ENCODE measurements around the gene KBTBD4. TPM values are rescaled to one million over a fixed set of nuclear protein-coding genes. Genes with fewer than 3 reads are reported as not detected.

Gene KBTBD4
- total and polyA plus RNA-seq, 4 donors, result 5.6 to 12.0 (median 8.6) TPM

DNA sequence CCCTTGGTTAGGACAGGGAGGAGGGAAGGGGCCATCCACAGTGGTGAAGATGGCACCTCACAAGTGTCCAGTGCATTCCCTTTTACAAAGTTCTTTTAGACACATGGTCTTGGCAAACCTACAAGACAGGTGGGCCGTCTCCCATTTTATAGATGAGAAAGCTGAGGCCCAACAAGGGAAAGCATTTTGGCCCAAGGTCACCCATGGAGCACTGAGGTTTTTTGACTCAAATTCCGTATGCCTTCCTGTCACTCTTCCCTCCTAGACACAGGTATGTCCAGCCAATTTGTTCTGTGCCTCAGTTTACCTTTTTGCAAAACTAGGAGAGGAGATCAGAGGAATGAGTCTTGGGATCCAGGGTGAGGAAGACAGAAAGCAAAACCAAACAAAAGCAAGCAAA, 14.2 kb upstream of the KBTBD4 start:
- no peak for DNase-seq (ENCODE audit: low spot score)
- peaks cover 0 to 7% (median 1%) of the 10 kb centered on the region in 4 donors for H3K9me3 ChIP-seq (ENCODE audit: control insufficient read depth in 4 of 4, low read length in 3 of 4)
- H3K27ac ChIP-seq (ENCODE audit: low read depth in 1 of 2, low read length in 2 of 2), result no peak overlapping the region
- H3K4me3 ChIP-seq (ENCODE audit: low read depth in 1 of 3, low read length in 3 of 3), result no peak overlapping the region
- no peak overlapping the region for H3K9ac ChIP-seq (ENCODE audit: low read depth in 1 of 2, low read length in 2 of 2)
- H3K36me3 ChIP-seq (ENCODE audit: control insufficient read depth in 4 of 4, insufficient read depth in 3 of 4, low read depth in 1 of 4, low read length in 3 of 4), result no peaks in the 10 kb centered on the region
- 89% methylated on average over 2 of the region's 2 CpGs for WGBS
- TF ChIP-seq, protein P1, sequence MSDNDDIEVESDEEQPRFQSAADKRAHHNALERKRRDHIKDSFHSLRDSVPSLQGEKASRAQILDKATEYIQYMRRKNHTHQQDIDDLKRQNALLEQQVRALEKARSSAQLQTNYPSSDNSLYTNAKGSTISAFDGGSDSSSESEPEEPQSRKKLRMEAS (IDR thresholded peaks at IDR 0.05), result no peak
- TF ChIP-seq SP1 (IDR thresholded peaks at IDR 0.05) (no peak), RAD21 (IDR thresholded peaks at IDR 0.05) (no peak), RXRA (IDR thresholded peaks at IDR 0.05) (no peak), YY1 (IDR thresholded peaks at IDR 0.05) (no peak), NR2F2 (IDR thresholded peaks at IDR 0.05) (no peak), HNF4G (IDR thresholded peaks at IDR 0.05) (no peak), EGR1 (IDR thresholded peaks at IDR 0.05; ENCODE audit: low read depth in 2 of 2) (no peak), GABPA (IDR thresholded peaks at IDR 0.05 in 1 of 2, conservative IDR thresholded peaks at IDR 0.05 in 1 of 2) (no peak)
- TF ChIP-seq, protein P2, sequence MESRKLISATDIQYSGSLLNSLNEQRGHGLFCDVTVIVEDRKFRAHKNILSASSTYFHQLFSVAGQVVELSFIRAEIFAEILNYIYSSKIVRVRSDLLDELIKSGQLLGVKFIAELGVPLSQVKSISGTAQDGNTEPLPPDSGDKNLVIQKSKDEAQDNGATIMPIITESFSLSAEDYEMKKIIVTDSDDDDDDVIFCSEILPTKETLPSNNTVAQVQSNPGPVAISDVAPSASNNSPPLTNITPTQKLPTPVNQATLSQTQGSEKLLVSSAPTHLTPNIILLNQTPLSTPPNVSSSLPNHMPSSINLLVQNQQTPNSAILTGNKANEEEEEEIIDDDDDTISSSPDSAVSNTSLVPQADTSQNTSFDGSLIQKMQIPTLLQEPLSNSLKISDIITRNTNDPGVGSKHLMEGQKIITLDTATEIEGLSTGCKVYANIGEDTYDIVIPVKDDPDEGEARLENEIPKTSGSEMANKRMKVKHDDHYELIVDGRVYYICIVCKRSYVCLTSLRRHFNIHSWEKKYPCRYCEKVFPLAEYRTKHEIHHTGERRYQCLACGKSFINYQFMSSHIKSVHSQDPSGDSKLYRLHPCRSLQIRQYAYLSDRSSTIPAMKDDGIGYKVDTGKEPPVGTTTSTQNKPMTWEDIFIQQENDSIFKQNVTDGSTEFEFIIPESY (IDR thresholded peaks at IDR 0.05), result no peak
- TF ChIP-seq, protein P3, sequence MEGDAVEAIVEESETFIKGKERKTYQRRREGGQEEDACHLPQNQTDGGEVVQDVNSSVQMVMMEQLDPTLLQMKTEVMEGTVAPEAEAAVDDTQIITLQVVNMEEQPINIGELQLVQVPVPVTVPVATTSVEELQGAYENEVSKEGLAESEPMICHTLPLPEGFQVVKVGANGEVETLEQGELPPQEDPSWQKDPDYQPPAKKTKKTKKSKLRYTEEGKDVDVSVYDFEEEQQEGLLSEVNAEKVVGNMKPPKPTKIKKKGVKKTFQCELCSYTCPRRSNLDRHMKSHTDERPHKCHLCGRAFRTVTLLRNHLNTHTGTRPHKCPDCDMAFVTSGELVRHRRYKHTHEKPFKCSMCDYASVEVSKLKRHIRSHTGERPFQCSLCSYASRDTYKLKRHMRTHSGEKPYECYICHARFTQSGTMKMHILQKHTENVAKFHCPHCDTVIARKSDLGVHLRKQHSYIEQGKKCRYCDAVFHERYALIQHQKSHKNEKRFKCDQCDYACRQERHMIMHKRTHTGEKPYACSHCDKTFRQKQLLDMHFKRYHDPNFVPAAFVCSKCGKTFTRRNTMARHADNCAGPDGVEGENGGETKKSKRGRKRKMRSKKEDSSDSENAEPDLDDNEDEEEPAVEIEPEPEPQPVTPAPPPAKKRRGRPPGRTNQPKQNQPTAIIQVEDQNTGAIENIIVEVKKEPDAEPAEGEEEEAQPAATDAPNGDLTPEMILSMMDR (IDR thresholded peaks at IDR 0.05; ENCODE audit: low read depth, low read length, missing input control), result no peak
- H3K27me3 ChIP-seq (ENCODE audit: control insufficient read depth in 4 of 4, insufficient read depth in 4 of 4, low read length in 3 of 4), result peaks cover 0 to 7% (median 2%) of the 10 kb centered on the region in 4 donors
- H3K4me1 ChIP-seq (ENCODE audit: control insufficient read depth in 4 of 4, insufficient read depth in 4 of 4, low read length in 3 of 4), result peaks cover 0 to 6% (median 2%) of the 10 kb centered on the region in 4 donors

DNA sequence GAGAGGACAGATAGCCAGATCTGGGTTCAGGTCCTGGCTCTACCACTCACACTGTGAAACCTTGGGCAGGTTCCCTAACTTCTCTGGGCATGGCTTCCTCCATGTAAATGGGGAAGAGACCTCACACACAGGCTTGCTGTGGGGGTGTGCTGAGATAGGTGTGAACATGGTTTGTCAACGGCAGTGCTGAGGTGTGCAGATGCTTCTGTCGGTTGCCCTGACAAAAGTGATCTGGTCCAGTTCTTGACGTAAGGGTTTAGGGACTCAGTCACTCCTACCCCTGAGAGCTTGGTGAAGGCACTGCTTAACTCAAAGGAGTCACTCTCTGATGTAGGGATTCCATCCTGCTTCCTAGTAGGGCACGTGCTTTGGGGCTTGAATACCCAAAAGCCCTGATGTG, 13.5 kb upstream of the KBTBD4 start:
- Histone ChIP-seq H3K36me3 (ENCODE audit: control insufficient read depth in 4 of 4, insufficient read depth in 3 of 4, low read depth in 1 of 4, low read length in 3 of 4) (no peaks in the 10 kb centered on the region), H3K4me3 (ENCODE audit: low read depth in 1 of 3, low read length in 3 of 3) (no peak overlapping the region), H3K9ac (ENCODE audit: low read depth in 1 of 2, low read length in 2 of 2) (no peak overlapping the region), H3K9me3 (ENCODE audit: control insufficient read depth in 4 of 4, low read length in 3 of 4) (peaks cover 0 to 7% (median 1%) of the 10 kb centered on the region in 4 donors), H3K4me1 (ENCODE audit: control insufficient read depth in 4 of 4, insufficient read depth in 4 of 4, low read length in 3 of 4) (peaks cover 0 to 6% (median 2%) of the 10 kb centered on the region in 4 donors), H3K27ac (ENCODE audit: low read depth in 1 of 2, low read length in 2 of 2) (no peak overlapping the region), H3K27me3 (ENCODE audit: control insufficient read depth in 4 of 4, insufficient read depth in 4 of 4, low read length in 3 of 4) (peaks cover 0 to 7% (median 2%) of the 10 kb centered on the region in 4 donors)
- WGBS, result 75% methylated on average over 4 of the region's 4 CpGs
- DNase-seq (ENCODE audit: low spot score), result no peak
- TF ChIP-seq GABPA (IDR thresholded peaks at IDR 0.05 in 1 of 2, conservative IDR thresholded peaks at IDR 0.05 in 1 of 2) (no peak), FOXA2 (IDR thresholded peaks at IDR 0.05) (no peak), TAF1 (conservative IDR thresholded peaks at IDR 0.05) (no peak)

DNA sequence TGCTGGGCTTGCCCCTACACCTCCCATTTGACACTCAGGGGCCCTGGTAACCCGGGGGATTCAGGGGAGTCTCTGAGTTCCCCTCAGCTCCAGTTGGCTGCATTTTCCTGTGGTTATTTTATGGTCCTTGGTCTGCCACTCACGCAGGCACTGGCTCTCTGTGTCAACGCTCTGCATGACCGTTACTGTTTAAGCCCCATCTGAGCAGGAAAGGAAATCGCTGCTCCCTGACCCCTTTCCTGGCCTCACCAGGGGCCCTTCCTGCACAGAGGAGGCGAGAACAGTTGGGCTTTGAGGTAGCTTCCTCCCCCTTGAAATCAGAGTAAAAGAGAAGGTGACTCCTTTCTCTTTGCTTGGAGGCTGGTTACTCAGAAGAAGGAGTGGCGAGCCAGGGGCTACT, 13.0 kb upstream of the KBTBD4 start:
- no peak for DNase-seq (ENCODE audit: low spot score)
- H3K4me1 ChIP-seq (ENCODE audit: control insufficient read depth in 4 of 4, insufficient read depth in 4 of 4, low read length in 3 of 4), result peaks cover 0 to 6% (median 2%) of the 10 kb centered on the region in 4 donors
- 50% methylated on average over 7 of the region's 7 CpGs for WGBS
- TF ChIP-seq, protein P1 (IDR thresholded peaks at IDR 0.05), result no peak
- TF ChIP-seq RAD21 (IDR thresholded peaks at IDR 0.05) (no peak), EGR1 (IDR thresholded peaks at IDR 0.05; ENCODE audit: low read depth in 2 of 2) (no peak), RXRA (IDR thresholded peaks at IDR 0.05) (no peak), TAF1 (conservative IDR thresholded peaks at IDR 0.05) (no peak), JUND (IDR thresholded peaks at IDR 0.05) (no peak), YY1 (IDR thresholded peaks at IDR 0.05) (no peak), GABPA (IDR thresholded peaks at IDR 0.05 in 1 of 2, conservative IDR thresholded peaks at IDR 0.05 in 1 of 2) (no peak), FOXA1 (IDR thresholded peaks at IDR 0.05) (no peak), HNF4A (conservative IDR thresholded peaks at IDR 0.05) (no peak), SP1 (IDR thresholded peaks at IDR 0.05) (no peak)
- TF ChIP-seq, protein P2 (IDR thresholded peaks at IDR 0.05), result no peak
- TF ChIP-seq, protein P4, sequence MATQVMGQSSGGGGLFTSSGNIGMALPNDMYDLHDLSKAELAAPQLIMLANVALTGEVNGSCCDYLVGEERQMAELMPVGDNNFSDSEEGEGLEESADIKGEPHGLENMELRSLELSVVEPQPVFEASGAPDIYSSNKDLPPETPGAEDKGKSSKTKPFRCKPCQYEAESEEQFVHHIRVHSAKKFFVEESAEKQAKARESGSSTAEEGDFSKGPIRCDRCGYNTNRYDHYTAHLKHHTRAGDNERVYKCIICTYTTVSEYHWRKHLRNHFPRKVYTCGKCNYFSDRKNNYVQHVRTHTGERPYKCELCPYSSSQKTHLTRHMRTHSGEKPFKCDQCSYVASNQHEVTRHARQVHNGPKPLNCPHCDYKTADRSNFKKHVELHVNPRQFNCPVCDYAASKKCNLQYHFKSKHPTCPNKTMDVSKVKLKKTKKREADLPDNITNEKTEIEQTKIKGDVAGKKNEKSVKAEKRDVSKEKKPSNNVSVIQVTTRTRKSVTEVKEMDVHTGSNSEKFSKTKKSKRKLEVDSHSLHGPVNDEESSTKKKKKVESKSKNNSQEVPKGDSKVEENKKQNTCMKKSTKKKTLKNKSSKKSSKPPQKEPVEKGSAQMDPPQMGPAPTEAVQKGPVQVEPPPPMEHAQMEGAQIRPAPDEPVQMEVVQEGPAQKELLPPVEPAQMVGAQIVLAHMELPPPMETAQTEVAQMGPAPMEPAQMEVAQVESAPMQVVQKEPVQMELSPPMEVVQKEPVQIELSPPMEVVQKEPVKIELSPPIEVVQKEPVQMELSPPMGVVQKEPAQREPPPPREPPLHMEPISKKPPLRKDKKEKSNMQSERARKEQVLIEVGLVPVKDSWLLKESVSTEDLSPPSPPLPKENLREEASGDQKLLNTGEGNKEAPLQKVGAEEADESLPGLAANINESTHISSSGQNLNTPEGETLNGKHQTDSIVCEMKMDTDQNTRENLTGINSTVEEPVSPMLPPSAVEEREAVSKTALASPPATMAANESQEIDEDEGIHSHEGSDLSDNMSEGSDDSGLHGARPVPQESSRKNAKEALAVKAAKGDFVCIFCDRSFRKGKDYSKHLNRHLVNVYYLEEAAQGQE (IDR thresholded peaks at IDR 0.05), result no peak

More for the DNA sequence above, 13.0 kb upstream of the KBTBD4 start:
- H3K9ac ChIP-seq (ENCODE audit: low read depth in 1 of 2, low read length in 2 of 2), result no peak overlapping the region
- no peak overlapping the region for H3K4me3 ChIP-seq (ENCODE audit: low read depth in 1 of 3, low read length in 3 of 3)
- peaks cover 0 to 7% (median 1%) of the 10 kb centered on the region in 4 donors for H3K9me3 ChIP-seq (ENCODE audit: control insufficient read depth in 4 of 4, low read length in 3 of 4)
- H3K27ac ChIP-seq (ENCODE audit: low read depth in 1 of 2, low read length in 2 of 2), result no peak overlapping the region
- no peaks in the 10 kb centered on the region for H3K36me3 ChIP-seq (ENCODE audit: control insufficient read depth in 4 of 4, insufficient read depth in 3 of 4, low read depth in 1 of 4, low read length in 3 of 4)
- peaks cover 0 to 7% (median 2%) of the 10 kb centered on the region in 4 donors for H3K27me3 ChIP-seq (ENCODE audit: control insufficient read depth in 4 of 4, insufficient read depth in 4 of 4, low read length in 3 of 4)

Measured in liver (tissue), 9 donors.